Stimulated activated CD4-positive, alpha-beta T cell treated with anti-CD3 and anti-CD28 coated beads, Interleukin-12 subunit alpha, Interleukin-12 subunit beta, amount 100 ng/mL, for 24 hours (primary cell): ENCODE results near the gene PTPRN2.
"Not testable (repeated sequence)": the region's sequence is repeated elsewhere in the genome, so short reads cannot be mapped to it uniquely, and the experiment has no call there.

Source experiments
- DNase-seq, 2 experiments: peaks; one replicate each; pipeline ENCODE4 v3.0.0-alpha.2; 2020; ENCODE audit warnings: low read depth in 2 of 2

The PTPRN2 gene

GRCh38 chr7:158443688-158444483, 143.7 kb downstream of the PTPRN2 start:
- no peak for DNase-seq

DNA sequence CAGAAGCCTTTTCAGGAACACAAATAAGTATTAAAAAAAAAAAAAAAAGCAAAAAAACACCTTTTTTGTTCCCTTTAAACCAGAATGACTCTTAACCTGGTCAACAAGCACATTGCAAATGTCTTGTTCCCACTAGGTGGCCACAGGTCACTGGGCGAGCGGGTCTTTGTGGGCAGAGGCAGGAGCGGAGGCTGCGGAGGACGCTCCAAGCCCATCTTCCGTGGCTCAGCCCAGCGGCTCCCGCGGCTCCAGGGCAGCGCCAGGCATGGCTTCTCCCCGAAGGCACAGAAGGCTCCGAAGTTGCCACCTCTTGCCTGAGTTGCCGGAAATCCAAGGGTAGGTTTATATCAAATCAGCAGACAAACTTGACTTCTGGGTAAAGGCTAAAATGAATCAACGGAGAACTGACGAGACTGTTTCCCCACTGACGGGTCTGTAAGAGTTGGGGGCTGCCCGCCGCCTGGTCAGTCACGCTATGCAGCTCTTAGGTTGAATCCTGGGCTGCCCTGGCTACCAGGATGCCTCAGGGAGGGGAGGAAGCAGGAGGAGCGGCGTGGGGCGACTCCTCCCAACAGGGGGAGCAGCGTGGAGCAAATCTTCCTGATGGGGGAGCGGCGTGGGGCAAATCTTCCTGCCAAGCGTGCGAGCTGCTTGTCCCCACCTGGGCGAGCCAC, 144.5 kb downstream of the PTPRN2 start:
- DNase-seq = no peak

- DNase-seq = no peak
Observed at GRCh38 chr7:158442260-158442659, 145.4 kb downstream of the PTPRN2 start.

DNA sequence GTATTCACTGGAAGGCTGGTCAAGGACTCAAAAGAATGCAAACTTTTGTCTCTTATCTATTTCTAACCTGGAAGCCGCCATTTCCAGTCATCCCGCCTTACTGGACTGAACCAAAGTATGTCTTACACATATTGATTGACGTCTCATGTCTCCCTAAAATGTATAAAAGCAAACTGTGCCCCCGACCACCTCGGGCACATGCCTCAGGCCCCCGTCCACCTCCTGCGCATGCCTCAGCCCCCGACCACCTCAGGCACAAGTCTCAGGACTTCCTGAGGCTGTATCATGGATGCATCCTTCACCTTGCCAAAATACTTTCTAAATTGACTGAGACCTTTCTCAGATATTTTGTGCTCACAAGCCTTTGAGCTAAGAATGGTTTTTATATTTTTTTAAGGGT, 148.6 kb downstream of the PTPRN2 start:
- DNase-seq = no peak

- no peak for DNase-seq
Observed at GRCh38 chr7:158432369-158433341, 155.0 kb downstream of the PTPRN2 start.

GRCh38 chr7:158431941-158432347, 155.7 kb downstream of the PTPRN2 start:
- no peak for DNase-seq

- no peak for DNase-seq
Observed at GRCh38 chr7:158431055-158431940, 156.3 kb downstream of the PTPRN2 start.

DNA sequence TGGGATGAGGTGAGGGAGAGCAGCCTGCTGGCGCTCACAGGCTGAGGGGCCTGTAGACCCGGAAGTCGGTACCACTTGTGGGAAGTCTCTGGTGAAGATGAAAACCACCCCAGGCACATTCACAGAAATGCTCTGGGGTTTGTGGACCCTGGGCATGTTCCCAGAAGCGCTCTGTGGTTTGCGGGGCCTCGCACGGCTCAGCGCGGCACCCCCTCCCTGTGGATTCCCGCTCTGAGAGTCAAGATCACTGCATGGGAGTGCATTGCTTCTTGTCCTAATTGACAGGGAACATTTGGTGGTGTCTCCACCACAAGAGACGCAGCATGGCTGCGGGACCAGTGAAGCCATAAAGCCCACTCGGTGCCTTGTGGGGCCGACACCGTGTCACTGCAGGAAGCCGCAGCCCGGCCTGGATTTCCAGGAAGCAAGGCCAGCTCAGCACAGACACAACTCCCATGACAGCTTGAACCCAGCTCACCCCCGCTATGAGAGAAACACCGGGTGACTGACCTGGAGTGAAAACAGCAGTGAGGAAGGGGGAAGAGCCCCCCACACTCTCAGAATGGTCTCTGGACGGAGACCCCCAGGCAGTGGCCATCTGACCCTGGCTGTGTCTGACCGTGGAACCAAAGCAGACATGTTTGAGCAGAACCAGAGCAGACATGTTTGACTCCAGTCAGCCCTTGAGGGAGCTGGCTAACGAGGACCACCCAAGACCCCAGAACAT, 157.2 kb downstream of the PTPRN2 start:
- DNase-seq = no peak

GRCh38 chr7:158428837-158429753, 158.5 kb downstream of the PTPRN2 start:
- no peak for DNase-seq

DNA sequence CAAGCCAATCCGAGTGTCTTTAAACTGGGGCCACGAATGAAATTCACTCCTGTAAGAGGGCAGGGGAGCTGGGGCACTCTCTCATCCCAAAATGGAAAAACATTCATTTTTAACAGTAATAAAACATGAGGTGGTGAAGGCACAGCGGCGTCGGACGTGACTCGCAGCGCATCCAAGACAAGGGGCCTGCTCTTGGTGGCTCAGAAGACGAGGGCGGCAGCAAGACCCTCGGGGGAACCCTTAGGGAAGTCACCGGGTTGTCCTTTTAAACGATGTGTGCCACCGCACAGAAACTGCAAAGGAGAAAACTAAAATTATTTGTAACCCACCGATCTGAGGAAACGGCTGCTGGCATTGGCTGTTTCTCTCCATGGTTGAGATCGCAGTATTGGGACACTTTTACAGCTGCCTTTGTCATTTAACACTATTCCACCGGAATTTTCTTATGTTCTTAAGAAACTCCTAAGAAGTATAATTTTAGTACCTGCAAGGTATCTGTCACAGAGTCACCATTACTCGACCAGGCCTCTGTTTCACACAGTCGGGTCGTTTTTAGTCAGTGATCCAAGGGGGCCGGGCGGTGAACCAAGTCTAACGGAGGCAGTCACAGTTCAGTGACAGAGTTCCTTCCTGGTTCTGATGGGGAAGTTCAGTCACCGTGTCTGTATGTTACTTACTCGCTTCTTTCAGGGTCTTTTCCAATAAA, 159.3 kb downstream of the PTPRN2 start:
- no peak for DNase-seq

DNA sequence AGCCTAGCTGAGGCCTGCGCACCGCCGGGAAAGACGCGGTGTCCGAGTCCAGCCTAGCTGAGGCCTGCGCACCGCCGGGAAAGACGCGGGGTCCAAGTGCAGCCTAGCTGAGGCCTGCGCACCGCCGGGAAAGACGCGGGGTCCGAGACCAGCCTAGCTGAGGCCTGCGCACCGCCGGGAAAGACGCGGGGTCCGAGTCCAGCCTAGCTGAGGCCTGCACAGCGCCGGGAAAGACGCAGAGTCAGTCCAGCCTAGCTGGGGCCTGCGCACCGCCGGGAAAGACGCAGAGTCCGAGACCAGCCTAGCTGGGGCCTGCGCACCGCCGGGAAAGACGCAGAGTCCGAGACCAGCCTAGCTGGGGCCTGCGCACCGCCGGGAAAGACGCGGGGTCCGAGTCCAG, 161.9 kb downstream of the PTPRN2 start:
- not testable (repeated sequence) for DNase-seq

- no peak for DNase-seq
Observed at GRCh38 chr7:158424531-158424930, 163.1 kb downstream of the PTPRN2 start.

- no peak for DNase-seq
Observed at GRCh38 chr7:158424011-158424410, 163.6 kb downstream of the PTPRN2 start.

GRCh38 chr7:158422887-158423560, 164.6 kb downstream of the PTPRN2 start:
- DNase-seq = no peak

GRCh38 chr7:158422196-158422886, 165.3 kb downstream of the PTPRN2 start:
- DNase-seq = no peak

DNA sequence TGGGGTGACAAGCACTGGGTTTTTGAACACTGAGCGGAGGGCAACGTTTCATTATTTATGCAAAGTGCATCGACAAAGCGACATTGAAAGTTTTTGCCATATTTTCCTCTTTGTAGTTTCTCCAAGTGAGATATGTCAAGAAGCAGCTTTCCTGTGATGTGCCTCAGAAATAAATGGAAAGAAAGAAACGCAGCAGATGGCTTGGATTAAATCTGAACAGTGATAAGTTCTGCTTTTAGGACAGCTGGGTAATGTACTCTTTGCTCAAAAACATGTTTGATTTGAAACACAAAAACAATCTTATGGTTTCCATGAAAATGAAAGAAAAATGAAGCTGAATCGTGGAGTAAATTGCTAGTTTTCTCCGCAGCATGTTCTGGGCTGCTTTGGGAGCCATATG, 166.3 kb downstream of the PTPRN2 start:
- no peak for DNase-seq

- DNase-seq = no peak
Observed at GRCh38 chr7:158420591-158421340, 166.9 kb downstream of the PTPRN2 start.
